ENCODE data around the gene FTL. TPM values are rescaled to one million over a fixed set of nuclear protein-coding genes. Genes with fewer than 3 reads are reported as not detected.

FTL gene
- total and polyA plus RNA-seq, 2 donors from 2014 or later = 1,841 to 17,016 TPM

DNA sequence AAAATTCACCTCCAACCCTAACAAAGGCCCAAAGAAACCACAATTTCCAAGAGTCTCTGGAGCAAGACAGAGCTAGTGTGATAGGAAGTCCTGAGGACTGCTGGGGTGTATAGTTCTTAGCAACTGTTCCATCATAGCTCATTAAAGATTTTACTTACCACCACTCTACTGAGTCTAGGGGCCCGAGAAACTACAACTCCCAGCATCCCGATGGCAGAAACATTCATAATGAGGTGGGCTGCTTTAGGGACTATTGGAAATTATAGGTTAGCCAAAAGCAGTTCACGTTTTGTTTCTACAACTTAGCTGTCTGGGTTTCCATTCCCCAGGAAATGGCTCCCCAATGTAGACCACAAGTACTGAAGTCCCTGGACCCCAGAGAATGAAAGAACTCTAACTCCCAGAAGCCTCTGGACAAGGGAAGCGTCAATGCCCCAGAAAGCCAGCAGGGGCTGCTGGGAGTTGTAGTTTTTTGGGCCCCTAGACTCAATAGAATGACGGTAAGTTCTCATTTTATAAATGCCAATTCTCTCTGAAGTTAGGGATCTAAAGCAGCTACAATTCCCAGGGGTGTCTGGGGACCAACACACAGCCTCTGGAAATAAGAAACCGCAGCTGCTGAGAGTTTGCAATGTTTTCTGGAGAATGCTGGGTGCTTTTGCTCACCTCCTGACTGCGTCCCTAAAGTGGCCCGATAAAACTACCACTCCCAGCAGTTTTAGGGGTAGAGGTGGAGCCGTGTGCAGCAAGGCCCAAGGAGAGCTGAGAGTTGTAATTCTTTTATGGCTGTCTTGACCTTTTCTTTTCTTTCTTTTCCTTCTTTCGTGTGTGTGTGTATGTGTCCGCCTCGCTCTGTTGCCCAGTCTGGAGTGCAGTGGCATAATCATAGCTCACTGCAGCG, 11.1 kb downstream of the FTL start:
- TF ChIP-seq, protein P1, sequence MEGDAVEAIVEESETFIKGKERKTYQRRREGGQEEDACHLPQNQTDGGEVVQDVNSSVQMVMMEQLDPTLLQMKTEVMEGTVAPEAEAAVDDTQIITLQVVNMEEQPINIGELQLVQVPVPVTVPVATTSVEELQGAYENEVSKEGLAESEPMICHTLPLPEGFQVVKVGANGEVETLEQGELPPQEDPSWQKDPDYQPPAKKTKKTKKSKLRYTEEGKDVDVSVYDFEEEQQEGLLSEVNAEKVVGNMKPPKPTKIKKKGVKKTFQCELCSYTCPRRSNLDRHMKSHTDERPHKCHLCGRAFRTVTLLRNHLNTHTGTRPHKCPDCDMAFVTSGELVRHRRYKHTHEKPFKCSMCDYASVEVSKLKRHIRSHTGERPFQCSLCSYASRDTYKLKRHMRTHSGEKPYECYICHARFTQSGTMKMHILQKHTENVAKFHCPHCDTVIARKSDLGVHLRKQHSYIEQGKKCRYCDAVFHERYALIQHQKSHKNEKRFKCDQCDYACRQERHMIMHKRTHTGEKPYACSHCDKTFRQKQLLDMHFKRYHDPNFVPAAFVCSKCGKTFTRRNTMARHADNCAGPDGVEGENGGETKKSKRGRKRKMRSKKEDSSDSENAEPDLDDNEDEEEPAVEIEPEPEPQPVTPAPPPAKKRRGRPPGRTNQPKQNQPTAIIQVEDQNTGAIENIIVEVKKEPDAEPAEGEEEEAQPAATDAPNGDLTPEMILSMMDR (IDR thresholded peaks at IDR 0.05; ENCODE audit: borderline replicate concordance, extremely low read depth, insufficient read depth) = no peak
- Histone ChIP-seq H3K4me1 (ENCODE audit: control insufficient read depth in 2 of 3, insufficient read depth in 2 of 3, low read depth in 1 of 3, low read length in 3 of 3) (no peaks in the 10 kb centered on the region), H3K27me3 (ENCODE audit: control insufficient read depth, insufficient read depth, low read length) (no peaks in the 10 kb centered on the region), H3K9me3 (ENCODE audit: control insufficient read depth in 2 of 3, insufficient read depth in 1 of 3, low read length in 3 of 3) (no peaks in the 10 kb centered on the region), H3K9ac (ENCODE audit: low read length in 3 of 3) (no peak overlapping the region), H3K4me3 (ENCODE audit: low read length in 3 of 3) (no peak overlapping the region), H3K27ac (ENCODE audit: low read depth in 2 of 2, low read length in 2 of 2) (no peak overlapping the region), H3K36me3 (ENCODE audit: control insufficient read depth in 2 of 3, insufficient read depth in 3 of 3, low read length in 3 of 3) (peaks cover 0 to 19% (median 12%) of the 10 kb centered on the region in 3 donors)
- DNase-seq = peak in 3 of 5 donors; percentile 53 to 65 (median 65)
- intact Hi-C loops (cut with DNase I) = loop anchor here (10.0 kb wide), 1 partner anchor 181 kb away; no protein-coding TSS in a partner anchor
- FAIRE-seq = no peak

DNA sequence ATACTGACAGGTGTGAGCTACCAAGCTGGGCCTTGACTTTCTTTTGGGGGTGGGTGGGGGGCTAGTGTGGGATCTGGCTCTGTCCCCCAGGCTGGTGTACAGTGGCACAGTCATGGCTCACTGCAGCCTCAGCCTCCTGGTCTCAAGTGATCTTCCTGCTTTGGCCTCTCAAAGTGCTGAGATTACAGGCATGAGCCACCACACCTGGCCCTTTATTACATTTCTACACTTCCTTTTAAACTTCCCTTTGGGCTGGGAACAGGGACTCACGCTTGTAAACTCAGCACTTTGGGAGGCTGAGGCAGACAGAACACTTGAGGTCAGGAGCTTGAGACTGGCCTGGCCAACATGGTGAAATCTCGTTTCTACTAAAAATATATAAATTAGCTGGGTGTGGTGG, 12.0 kb downstream of the FTL start:
- TF ChIP-seq, protein P1 (IDR thresholded peaks at IDR 0.05; ENCODE audit: borderline replicate concordance, extremely low read depth, insufficient read depth) = no peak
- Histone ChIP-seq H3K4me3 (ENCODE audit: low read length in 3 of 3) (no peak overlapping the region), H3K4me1 (ENCODE audit: control insufficient read depth in 2 of 3, insufficient read depth in 2 of 3, low read depth in 1 of 3, low read length in 3 of 3) (no peaks in the 10 kb centered on the region), H3K27ac (ENCODE audit: low read depth in 2 of 2, low read length in 2 of 2) (no peak overlapping the region), H3K27me3 (ENCODE audit: control insufficient read depth, insufficient read depth, low read length) (no peaks in the 10 kb centered on the region), H3K36me3 (ENCODE audit: control insufficient read depth in 2 of 3, insufficient read depth in 3 of 3, low read length in 3 of 3) (peaks cover 0 to 19% (median 12%) of the 10 kb centered on the region in 3 donors), H3K9me3 (ENCODE audit: control insufficient read depth in 2 of 3, insufficient read depth in 1 of 3, low read length in 3 of 3) (no peaks in the 10 kb centered on the region), H3K9ac (ENCODE audit: low read length in 3 of 3) (no peak overlapping the region)
- DNase-seq (no peak), FAIRE-seq (no peak)
- intact Hi-C loops (cut with DNase I) = loop anchor here (10.0 kb wide), 1 partner anchor 182 kb away; no protein-coding TSS in a partner anchor

- Histone ChIP-seq H3K27ac (ENCODE audit: low read depth in 2 of 2, low read length in 2 of 2) (no peak overlapping the region), H3K4me1 (ENCODE audit: control insufficient read depth in 2 of 3, insufficient read depth in 2 of 3, low read depth in 1 of 3, low read length in 3 of 3) (no peaks in the 10 kb centered on the region), H3K4me3 (ENCODE audit: low read length in 3 of 3) (no peak overlapping the region), H3K9ac (ENCODE audit: low read length in 3 of 3) (no peak overlapping the region), H3K27me3 (ENCODE audit: control insufficient read depth, insufficient read depth, low read length) (no peaks in the 10 kb centered on the region), H3K9me3 (ENCODE audit: control insufficient read depth in 2 of 3, insufficient read depth in 1 of 3, low read length in 3 of 3) (no peaks in the 10 kb centered on the region), H3K36me3 (ENCODE audit: control insufficient read depth in 2 of 3, insufficient read depth in 3 of 3, low read length in 3 of 3) (peaks cover 3 to 39% (median 20%) of the 10 kb centered on the region in 3 donors)
- FAIRE-seq (no peak), DNase-seq (no peak)
- intact Hi-C loops (cut with DNase I) = no loop called here
- TF ChIP-seq, protein P1 (IDR thresholded peaks at IDR 0.05; ENCODE audit: borderline replicate concordance, extremely low read depth, insufficient read depth) = no peak
These were observed 17.2 kb downstream of the FTL start for GRCh38 chr19:48982280-48982679.
